Measurements from ENCODE around the gene BLTP3B. TPM values are rescaled to one million over a fixed set of nuclear protein-coding genes. Genes with fewer than 3 reads are reported as not detected.

The BLTP3B gene
- polyA plus RNA-seq, 1 of the 3 experiments (the other 2 are of a cell fraction), result 5.8 TPM

DNA sequence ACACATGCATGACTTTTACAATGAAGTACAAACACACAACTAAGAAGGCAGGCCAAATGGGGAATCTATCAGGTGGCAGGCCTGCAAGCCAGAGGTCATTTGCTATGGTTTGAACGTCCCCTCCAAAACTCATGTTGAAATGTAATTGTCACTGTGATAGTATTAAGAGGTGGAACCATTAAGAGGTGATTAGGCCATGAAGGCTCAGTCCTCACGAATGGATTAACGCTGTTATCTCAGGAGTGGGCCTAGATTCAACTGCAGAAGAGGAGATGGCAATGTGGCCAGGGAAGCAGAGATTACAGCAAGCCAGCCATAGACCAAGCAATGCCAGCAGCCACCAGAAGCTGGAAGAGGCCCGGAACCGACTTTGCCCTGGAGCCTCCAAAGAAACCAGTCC lies 44.4 kb upstream of the BLTP3B start:
- peaks cover 0 to 2% of the 10 kb centered on the region in 2 experiments for H3K36me3 ChIP-seq (replicated peaks in 1 of 2; ENCODE audit: control insufficient read depth in 1 of 2, insufficient read depth in 2 of 2, low read length in 1 of 2)
- POLR2A ChIA-PET, result no interaction called here
- no peaks in the 10 kb centered on the region for H3K27me3 ChIP-seq (ENCODE audit: insufficient read depth)
- H4K20me1 ChIP-seq (ENCODE audit: insufficient read depth), result no peaks in the 10 kb centered on the region
- no peaks in the 10 kb centered on the region for H3K9me3 ChIP-seq
- no peak overlapping the region for H2AFZ ChIP-seq (ENCODE audit: low read depth)
- no peak overlapping the region for H3K9ac ChIP-seq
- no peak overlapping the region for H3K4me3 ChIP-seq (ENCODE audit: low read depth in 2 of 2, low read length in 1 of 2)
- H3K79me2 ChIP-seq (ENCODE audit: insufficient read depth), result no peaks in the 10 kb centered on the region
- no peaks in the 10 kb centered on the region for H3F3A ChIP-seq (replicated peaks; ENCODE audit: insufficient read depth)
- CTCF ChIA-PET, result no interaction called here
- no peak overlapping the region; a peak in 1 of 4 replicates for H3K27ac ChIP-seq (ENCODE audit: low read depth in 2 of 2, low read length in 1 of 2)
- no peaks in the 10 kb centered on the region for H3K9me2 ChIP-seq
- 80% methylated on average over 4 of the region's 5 CpGs for WGBS (ENCODE audit: low lambda C conversion rate)
- DNase-seq, result no peak
- H3K4me2 ChIP-seq, result no peak overlapping the region
- TF ChIP-seq MEF2A (IDR thresholded peaks at IDR 0.05; ENCODE audit: borderline replicate concordance, low read depth), result no peak
- TF ChIP-seq FOXJ3 (CRISPR knock-in tag; IDR thresholded peaks at IDR 0.05), result no peak
- no peak for TF ChIP-seq SIN3A (IDR thresholded peaks at IDR 0.05; ENCODE audit: borderline replicate concordance, low read depth, low read length)
- TF ChIP-seq RFX5 (IDR thresholded peaks at IDR 0.05; ENCODE audit: low read length), result no peak
- TF ChIP-seq, protein P1, sequence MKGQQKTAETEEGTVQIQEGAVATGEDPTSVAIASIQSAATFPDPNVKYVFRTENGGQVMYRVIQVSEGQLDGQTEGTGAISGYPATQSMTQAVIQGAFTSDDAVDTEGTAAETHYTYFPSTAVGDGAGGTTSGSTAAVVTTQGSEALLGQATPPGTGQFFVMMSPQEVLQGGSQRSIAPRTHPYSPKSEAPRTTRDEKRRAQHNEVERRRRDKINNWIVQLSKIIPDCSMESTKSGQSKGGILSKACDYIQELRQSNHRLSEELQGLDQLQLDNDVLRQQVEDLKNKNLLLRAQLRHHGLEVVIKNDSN (IDR thresholded peaks at IDR 0.05; ENCODE audit: borderline replicate concordance, low read depth), result no peak
- no peak for TF ChIP-seq EP300 (IDR thresholded peaks at IDR 0.05; ENCODE audit: borderline replicate concordance in 1 of 2, low read depth in 1 of 2, low read length in 1 of 2)
- H3K4me1 ChIP-seq (ENCODE audit: control insufficient read depth in 1 of 2, insufficient read depth in 2 of 2, low read depth in 1 of 2, low read length in 1 of 2), result peaks cover 0 to 16% of the 10 kb centered on the region in 2 experiments; a peak in 2 of 4 replicates

DNA sequence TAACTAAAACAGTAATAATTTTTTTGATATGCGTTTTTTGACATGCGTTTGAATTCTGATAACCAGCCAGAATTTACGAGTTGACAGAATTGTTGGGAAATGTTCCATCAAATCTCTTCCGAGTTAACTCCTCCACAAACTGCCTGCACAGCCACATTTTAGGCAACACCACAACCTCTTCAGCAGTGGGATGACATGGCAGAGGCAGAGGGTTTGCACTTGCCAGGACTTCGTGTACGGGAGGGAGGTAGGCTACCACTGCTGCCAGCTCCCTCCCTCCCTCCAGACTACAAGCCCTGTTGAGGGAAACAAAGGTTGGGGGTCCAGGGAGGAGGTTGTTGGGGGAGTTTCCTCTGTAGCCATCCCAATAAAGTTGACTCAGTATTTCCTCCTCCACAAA lies 43.4 kb upstream of the BLTP3B start:
- Histone ChIP-seq H3K4me3 (ENCODE audit: low read depth in 2 of 2, low read length in 1 of 2) (no peak overlapping the region), H3K4me1 (ENCODE audit: control insufficient read depth in 1 of 2, insufficient read depth in 2 of 2, low read depth in 1 of 2, low read length in 1 of 2) (peaks cover 0 to 16% of the 10 kb centered on the region in 2 experiments; a peak in 2 of 4 replicates), H3F3A (replicated peaks; ENCODE audit: insufficient read depth) (no peaks in the 10 kb centered on the region), H2AFZ (ENCODE audit: low read depth) (no peak overlapping the region), H3K9ac (no peak overlapping the region), H3K36me3 (replicated peaks in 1 of 2; ENCODE audit: control insufficient read depth in 1 of 2, insufficient read depth in 2 of 2, low read length in 1 of 2) (peaks cover 0 to 2% of the 10 kb centered on the region in 2 experiments), H3K4me2 (no peak overlapping the region), H3K27me3 (ENCODE audit: insufficient read depth) (no peaks in the 10 kb centered on the region), H3K9me3 (no peaks in the 10 kb centered on the region), H4K20me1 (ENCODE audit: insufficient read depth) (no peaks in the 10 kb centered on the region), H3K27ac (ENCODE audit: low read depth in 2 of 2, low read length in 1 of 2) (peak overlapping the region in 1 of 2 experiments; percentile 80; a peak in 2 of 4 replicates), H3K79me2 (ENCODE audit: insufficient read depth) (no peaks in the 10 kb centered on the region), H3K9me2 (no peaks in the 10 kb centered on the region)
- TF ChIP-seq, protein P2, sequence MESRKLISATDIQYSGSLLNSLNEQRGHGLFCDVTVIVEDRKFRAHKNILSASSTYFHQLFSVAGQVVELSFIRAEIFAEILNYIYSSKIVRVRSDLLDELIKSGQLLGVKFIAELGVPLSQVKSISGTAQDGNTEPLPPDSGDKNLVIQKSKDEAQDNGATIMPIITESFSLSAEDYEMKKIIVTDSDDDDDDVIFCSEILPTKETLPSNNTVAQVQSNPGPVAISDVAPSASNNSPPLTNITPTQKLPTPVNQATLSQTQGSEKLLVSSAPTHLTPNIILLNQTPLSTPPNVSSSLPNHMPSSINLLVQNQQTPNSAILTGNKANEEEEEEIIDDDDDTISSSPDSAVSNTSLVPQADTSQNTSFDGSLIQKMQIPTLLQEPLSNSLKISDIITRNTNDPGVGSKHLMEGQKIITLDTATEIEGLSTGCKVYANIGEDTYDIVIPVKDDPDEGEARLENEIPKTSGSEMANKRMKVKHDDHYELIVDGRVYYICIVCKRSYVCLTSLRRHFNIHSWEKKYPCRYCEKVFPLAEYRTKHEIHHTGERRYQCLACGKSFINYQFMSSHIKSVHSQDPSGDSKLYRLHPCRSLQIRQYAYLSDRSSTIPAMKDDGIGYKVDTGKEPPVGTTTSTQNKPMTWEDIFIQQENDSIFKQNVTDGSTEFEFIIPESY (IDR thresholded peaks at IDR 0.05; ENCODE audit: borderline replicate concordance, low read depth), result no peak
- TF ChIP-seq FOSL2 (IDR thresholded peaks at IDR 0.05; ENCODE audit: borderline replicate concordance, low read depth) (no peak), SIN3A (IDR thresholded peaks at IDR 0.05; ENCODE audit: borderline replicate concordance, low read depth, low read length) (no peak), FOXM1 (IDR thresholded peaks at IDR 0.05; ENCODE audit: low read depth) (no peak), TEAD4 (IDR thresholded peaks at IDR 0.05; ENCODE audit: borderline replicate concordance, insufficient read depth) (no peak), ELF1 (IDR thresholded peaks at IDR 0.05) (no peak), JUND (IDR thresholded peaks at IDR 0.05) (no peak), POLR2AphosphoS5 (IDR thresholded peaks at IDR 0.05; ENCODE audit: low read depth, low read length) (no peak), RFX5 (IDR thresholded peaks at IDR 0.05; ENCODE audit: low read length) (no peak), NFIC (IDR thresholded peaks at IDR 0.05; ENCODE audit: borderline replicate concordance) (no peak)
- 89% methylated on average over 5 of the region's 6 CpGs for WGBS (ENCODE audit: low lambda C conversion rate)
- CTCF ChIA-PET, result interaction anchor here (0.7 to 1.7 kb wide), 6 partner anchors 10 to 162 kb away, joined by 3 to 9 read pairs (median 5); partner anchors contain the start of gene ACTR6
- DNase-seq, result no peak
- POLR2A ChIA-PET, result interaction anchor here (1.1 kb wide), 1 partner anchor 15 kb away, joined by 8 read pairs; the partner anchor contains the start of gene ACTR6

Data from SK-N-SH (cell line).